SK-N-SH (cell line): Measurements from ENCODE around the gene NBPF1.
"Not testable (repeated sequence)": the region's sequence is repeated elsewhere in the genome, so short reads cannot be mapped to it uniquely, and the experiment has no call there.

Experiments
- NFIC ChIP-seq: IDR thresholded peaks from 2 replicates; pipeline ENCODE4 v1.4.0; 2012; ENCODE audit warnings: borderline replicate concordance
- PBX3 ChIP-seq: IDR thresholded peaks from 2 replicates; pipeline ENCODE4; 2012
- RAD21 ChIP-seq: IDR thresholded peaks from 2 replicates; pipeline ENCODE4 v1.6.1; 2012; ENCODE audit warnings: mild to moderate bottlenecking, low read length
- RCOR1 ChIP-seq: fragments of 150-350 bp; IDR thresholded peaks from 2 replicates; pipeline ENCODE4 v1.6.1; 2017; ENCODE audit warnings: antibody characterized with exemption, low read length
- TAF1 ChIP-seq: IDR thresholded peaks from 2 replicates; pipeline ENCODE4 v1.6.1; 2012; ENCODE audit warnings: low read depth, mild to moderate bottlenecking, low read length, moderate library complexity, borderline replicate concordance
- ZBTB33 ChIP-seq: IDR thresholded peaks from 2 replicates; pipeline ENCODE4 v1.4.0; 2012; ENCODE audit warnings: low read depth, borderline replicate concordance

DNA sequence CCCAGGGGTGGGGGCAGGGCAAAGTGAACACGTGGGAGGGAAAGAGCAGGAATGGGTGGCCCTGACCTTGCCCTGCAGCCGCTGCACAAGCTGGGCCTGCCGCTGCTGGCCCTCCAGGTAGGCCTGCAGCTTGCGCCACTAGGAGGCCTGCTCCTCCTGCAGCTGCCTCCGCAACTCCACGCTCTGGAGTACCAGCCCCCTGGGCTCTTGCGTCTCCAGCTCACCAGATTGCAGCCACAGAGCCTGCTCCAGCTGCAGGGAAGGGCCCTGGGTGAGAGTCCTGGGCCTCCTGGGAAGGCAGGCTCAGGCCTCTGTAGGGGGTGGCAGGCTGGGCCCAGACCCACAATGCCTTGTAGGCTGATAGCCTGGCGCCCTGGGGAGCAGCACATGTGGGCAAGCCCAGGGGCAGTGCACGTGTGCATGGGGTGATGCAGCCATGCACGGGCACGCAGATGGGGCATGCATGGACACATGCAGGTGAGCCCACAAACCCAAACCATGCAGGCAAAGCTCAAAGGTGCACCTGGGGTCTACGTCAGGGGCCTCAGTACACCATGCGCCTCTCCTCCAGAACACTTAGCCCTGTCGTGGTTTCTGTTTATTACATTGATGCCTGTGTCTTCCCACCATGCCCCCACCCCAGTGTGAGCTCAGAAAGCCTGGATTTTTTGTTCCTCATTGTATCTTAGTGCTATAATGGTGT, 43.8 kb upstream of the NBPF1 start:
- TF ChIP-seq RCOR1, PBX3, ZBTB33, NFIC, TAF1, RAD21: not testable (repeated sequence)
